ENCODE data around the gene HPCAL4.

HPCAL4 gene

GRCh38 chr1:39681294-39681693 is 9.9 kb downstream of the HPCAL4 start:
- no peak overlapping the region for H3K4me3 ChIP-seq (ENCODE audit: low read depth, low read length)
- DNase-seq (ENCODE audit: low read depth): no peak

- no peak overlapping the region for H3K4me3 ChIP-seq (ENCODE audit: low read depth, low read length)
- no peak for DNase-seq (ENCODE audit: low read depth)
Observed at GRCh38 chr1:39680751-39681150, 10.5 kb downstream of the HPCAL4 start.

GRCh38 chr1:39679821-39680220 is 11.4 kb downstream of the HPCAL4 start:
- no peak overlapping the region for H3K4me3 ChIP-seq (ENCODE audit: low read depth, low read length)
- peak; percentile 12 for DNase-seq (ENCODE audit: low read depth)

- H3K4me3 ChIP-seq (ENCODE audit: low read depth, low read length): no peak overlapping the region
- no peak for DNase-seq (ENCODE audit: low read depth)
Observed at GRCh38 chr1:39678889-39679288, 12.3 kb downstream of the HPCAL4 start.

GRCh38 chr1:39677645-39678044 is 13.6 kb downstream of the HPCAL4 start:
- no peak for DNase-seq (ENCODE audit: low read depth)
- H3K4me3 ChIP-seq (ENCODE audit: low read depth, low read length): no peak overlapping the region

GRCh38 chr1:39676948-39677548 is 14.2 kb downstream of the HPCAL4 start:
- no peak overlapping the region for H3K4me3 ChIP-seq (ENCODE audit: low read depth, low read length)
- DNase-seq (ENCODE audit: low read depth): no peak

- no peak for DNase-seq (ENCODE audit: low read depth)
- no peak overlapping the region for H3K4me3 ChIP-seq (ENCODE audit: low read depth, low read length)
Observed at GRCh38 chr1:39675220-39675619, 16.0 kb downstream of the HPCAL4 start.

- no peak for DNase-seq (ENCODE audit: low read depth)
Observed at GRCh38 chr1:39673215-39673614, 18.0 kb downstream of the HPCAL4 start.

GRCh38 chr1:39672551-39672947 is 18.7 kb downstream of the HPCAL4 start:
- DNase-seq (ENCODE audit: low read depth): no peak
- H3K4me3 ChIP-seq (ENCODE audit: low read depth, low read length): peak overlapping the region; percentile 44

More at GRCh38 chr1:39673215-39673614, 18.0 kb downstream of the HPCAL4 start:
- no peak overlapping the region for H3K4me3 ChIP-seq (ENCODE audit: low read depth, low read length)

- no peak for DNase-seq (ENCODE audit: low read depth)
- H3K4me3 ChIP-seq (ENCODE audit: low read depth, low read length): peak within 1 kb of the TSS; percentile 44
Observed at GRCh38 chr1:39671793-39672550, 19.3 kb downstream of the HPCAL4 start, which contains the start of gene NT5C1A. TSS of gene NT5C1A (minus strand) at chr1:39672107. CDS start at chr1:39672038, 69 bp downstream.

- H3K4me3 ChIP-seq (ENCODE audit: low read depth, low read length): peak overlapping the region; percentile 44
- no peak for DNase-seq (ENCODE audit: low read depth)
Observed at GRCh38 chr1:39671433-39671792, 19.8 kb downstream of the HPCAL4 start.

GRCh38 chr1:39670689-39671088 is 20.5 kb downstream of the HPCAL4 start:
- H3K4me3 ChIP-seq (ENCODE audit: low read depth, low read length): no peak overlapping the region
- DNase-seq (ENCODE audit: low read depth): no peak

- no peak for DNase-seq (ENCODE audit: low read depth)
- H3K4me3 ChIP-seq (ENCODE audit: low read depth, low read length): no peak overlapping the region
Observed at GRCh38 chr1:39668894-39669293, 22.3 kb downstream of the HPCAL4 start.

GRCh38 chr1:39668111-39668510 is 23.1 kb downstream of the HPCAL4 start:
- no peak overlapping the region for H3K4me3 ChIP-seq (ENCODE audit: low read depth, low read length)
- no peak for DNase-seq (ENCODE audit: low read depth)

- no peak overlapping the region for H3K4me3 ChIP-seq (ENCODE audit: low read depth, low read length)
- DNase-seq (ENCODE audit: low read depth): no peak
Observed at GRCh38 chr1:39666772-39667171, 24.5 kb downstream of the HPCAL4 start.

- no peak overlapping the region for H3K4me3 ChIP-seq (ENCODE audit: low read depth, low read length)
- DNase-seq (ENCODE audit: low read depth): no peak
Observed at GRCh38 chr1:39663559-39663958, 27.7 kb downstream of the HPCAL4 start.

- DNase-seq (ENCODE audit: low read depth): no peak
- H3K4me3 ChIP-seq (ENCODE audit: low read depth, low read length): no peak overlapping the region
Observed at GRCh38 chr1:39662861-39663260, 28.4 kb downstream of the HPCAL4 start.

- H3K4me3 ChIP-seq (ENCODE audit: low read depth, low read length): no peak overlapping the region
- DNase-seq (ENCODE audit: low read depth): no peak
Observed at GRCh38 chr1:39659538-39659937, 31.7 kb downstream of the HPCAL4 start.

- no peak for DNase-seq (ENCODE audit: low read depth)
- H3K4me3 ChIP-seq (ENCODE audit: low read depth, low read length): no peak overlapping the region
Observed at GRCh38 chr1:39659110-39659509, 32.1 kb downstream of the HPCAL4 start.

GRCh38 chr1:39657923-39658485 is 33.2 kb downstream of the HPCAL4 start:
- H3K4me3 ChIP-seq (ENCODE audit: low read depth, low read length): no peak overlapping the region
- DNase-seq (ENCODE audit: low read depth): no peak

GRCh38 chr1:39657402-39657801 is 33.8 kb downstream of the HPCAL4 start:
- no peak overlapping the region for H3K4me3 ChIP-seq (ENCODE audit: low read depth, low read length)
- no peak for DNase-seq (ENCODE audit: low read depth)

Data from skeletal muscle cell (primary cell).